Activated T-helper 1 cell treated with anti-CD3 and anti-CD28 coated beads, Interleukin-2, amount 50 U/mL, for 16 hours (primary cell): ENCODE measurements around the gene MSL1.

Experiments used
- DNase-seq, 2 donors: peaks; one replicate each; pipeline ENCODE4 v3.0.0-alpha.2; 2020; ENCODE audit warnings: low read depth in 1 of 2, low spot score in 1 of 2

Gene MSL1

GRCh38 chr17:40091691-40092397 is 29.9 kb upstream of the MSL1 start:
- no peak for DNase-seq

GRCh38 chr17:40092581-40092980 is 29.2 kb upstream of the MSL1 start:
- DNase-seq, result no peak

- no peak for DNase-seq
Measured at GRCh38 chr17:40093005-40093579, 28.7 kb upstream of the MSL1 start.

GRCh38 chr17:40093580-40094201 is 28.1 kb upstream of the MSL1 start:
- no peak for DNase-seq

- no peak for DNase-seq
Measured at GRCh38 chr17:40094874-40095273, 26.9 kb upstream of the MSL1 start.

GRCh38 chr17:40095351-40095943 is 26.3 kb upstream of the MSL1 start:
- no peak for DNase-seq

GRCh38 chr17:40095944-40096791 is 25.6 kb upstream of the MSL1 start:
- DNase-seq, result peak; percentile 44 to 72

GRCh38 chr17:40097087-40097486 is 24.7 kb upstream of the MSL1 start:
- no peak for DNase-seq

GRCh38 chr17:40097931-40098845 is 23.6 kb upstream of the MSL1 start:
- DNase-seq, result no peak

GRCh38 chr17:40098846-40099618 is 22.7 kb upstream of the MSL1 start:
- peak; percentile 98 to 100 for DNase-seq

GRCh38 chr17:40099619-40100418 is 22.0 kb upstream of the MSL1 start:
- DNase-seq, result no peak

GRCh38 chr17:40100419-40100668 is 21.4 kb upstream of the MSL1 start, which contains the start of gene NR1D1:
NR1D1 (minus strand) TSS chr17:40100589; CDS start chr17:40100094, 495 bp downstream.
- no peak for DNase-seq

- DNase-seq, result peak; percentile 75 to 84
Measured at GRCh38 chr17:40100669-40101366, 21.0 kb upstream of the MSL1 start.

- no peak for DNase-seq
Measured at GRCh38 chr17:40101367-40102210, 20.2 kb upstream of the MSL1 start.

- no peak for DNase-seq
Measured at GRCh38 chr17:40103071-40103661, 18.6 kb upstream of the MSL1 start.

- DNase-seq, result no peak
Measured at GRCh38 chr17:40103688-40104087, 18.1 kb upstream of the MSL1 start.
